K562 (cell line): ENCODE data around the gene RACGAP1. TPM values are rescaled to one million over a fixed set of nuclear protein-coding genes. Genes with fewer than 3 reads are reported as not detected.
A peak's percentile ranks its signal among the peaks of the same experiment; 100 is the strongest.

Source experiments
- ATF1 ChIP-seq, 2 experiments: fragments of 450-650 bp in 1 of 2; IDR thresholded peaks; 2 replicates each; pipeline ENCODE4 v1.6.1; 2016; ENCODE audit warnings: missing compliant biosample characterization in 1 of 2, missing genetic modification characterization in 1 of 2
- C11orf30 ChIP-seq: fragments of 450-650 bp; IDR thresholded peaks from 2 replicates; pipeline ENCODE4 v1.6.1; 2016; ENCODE audit warnings: low read depth, mild to moderate bottlenecking
- CBFA2T2 ChIP-seq: fragments of 450-650 bp; conservative IDR thresholded peaks from 2 replicates; pipeline ENCODE4 v1.6.1; 2017; ENCODE audit warnings: mild to moderate bottlenecking
- CTBP1 ChIP-seq: fragments of 450-650 bp; IDR thresholded peaks from 2 replicates; pipeline ENCODE4 v1.6.1; 2016; ENCODE audit warnings: borderline replicate concordance
- EP300 ChIP-seq: IDR thresholded peaks from 2 replicates; pipeline ENCODE4 v1.6.1; 2012; ENCODE audit warnings: low read length, improper control_type of control experiment
- NR3C1 ChIP-seq: sonication (generic); formaldehyde crosslinking; IDR thresholded peaks from 2 replicates; pipeline ENCODE4 v1.8.1; 2022; ENCODE audit warnings: missing genetic modification reagents
- PML ChIP-seq: IDR thresholded peaks from 2 replicates; pipeline ENCODE4 v1.6.1; 2012; ENCODE audit warnings: low read length, inconsistent platforms
- PTTG1 ChIP-seq: fragments of 450-650 bp; IDR thresholded peaks from 2 replicates; pipeline ENCODE4 v1.6.1; 2016; ENCODE audit warnings: low read depth, mild to moderate bottlenecking, missing genetic modification characterization, missing compliant biosample characterization
- RCOR1 ChIP-seq, 2 experiments: IDR thresholded peaks; 2 replicates each; pipeline ENCODE4 v1.6.1; 2012; ENCODE audit warnings: low read depth in 2 of 2, low read length in 2 of 2, borderline replicate concordance in 1 of 2, improper control_type of control experiment in 1 of 2
- TAL1 ChIP-seq: fragments of 450-650 bp; IDR thresholded peaks from 2 replicates; pipeline ENCODE4 v1.6.1; 2016; ENCODE audit warnings: mild to moderate bottlenecking
- polyA plus RNA-seq, 8 experiments: library from polyadenylated mRNA; depleted of rRNA in 4 of 8; stranded (reverse) in 5 of 8; unstranded in 3 of 8; fragments of >200 nt; fragmentation: Nextera tagmentation in 2 of 8; fragmentation: Illumina TruSeq in 1 of 8; extraction: Ambion mirVana in 2 of 8; extraction: Trizol in 1 of 8; gene quantifications; 2 replicates each; pipeline versions ENCODE4 v1.2.1 to v1.2.3, GENCODE V29; 2011 to 2014; ENCODE audit warnings: inconsistent platforms in 1 of 8, missing spikeins in 1 of 8
- total RNA-seq, 7 experiments: library from RNA; depleted of rRNA in 6 of 7; stranded (reverse); fragments of >200 nt in 6 of 7; fragmentation: Illumina TruSeq in 2 of 7; extraction: Trizol in 2 of 7; gene quantifications; 2 replicates each; pipeline versions ENCODE4 v1.2.1 to v1.2.3, GENCODE V29; 2011 to 2021; ENCODE audit warnings: low replicate concordance in 1 of 7
- TF ChIP-seq, protein P1 (sequence below): sonication (generic); formaldehyde crosslinking; IDR thresholded peaks from 2 replicates; pipeline ENCODE4 v1.8.1; 2023; ENCODE audit warnings: missing genetic modification reagents, mild to moderate bottlenecking, borderline replicate concordance
- TF ChIP-seq, protein P2 (sequence below): sonication (generic); formaldehyde crosslinking; IDR thresholded peaks from 2 replicates; pipeline ENCODE4 v1.8.1; 2022; ENCODE audit warnings: missing genetic modification reagents
- TF ChIP-seq, protein P3 (sequence below), 2 experiments: fragments of 150-350 bp in 1 of 2; IDR thresholded peaks; 2 replicates each; pipeline ENCODE4 v1.6.1; 2012 to 2016; ENCODE audit warnings: low read depth in 2 of 2, low read length in 2 of 2, mild to moderate bottlenecking in 1 of 2, moderate library complexity in 1 of 2
- TF ChIP-seq, protein P4 (sequence below): fragments of 450-650 bp; formaldehyde crosslinking; conservative IDR thresholded peaks from 2 replicates; pipeline ENCODE4 v1.4.0; 2022; ENCODE audit warnings: mild to moderate bottlenecking, missing genetic modification characterization

The RACGAP1 gene
- total and polyA plus RNA-seq, 9 of the 15 experiments (the other 6 are each of a cell fraction or from before 2014, with no cell fraction given) = 56.4 to 92.9 (median 71.8) TPM

DNA sequence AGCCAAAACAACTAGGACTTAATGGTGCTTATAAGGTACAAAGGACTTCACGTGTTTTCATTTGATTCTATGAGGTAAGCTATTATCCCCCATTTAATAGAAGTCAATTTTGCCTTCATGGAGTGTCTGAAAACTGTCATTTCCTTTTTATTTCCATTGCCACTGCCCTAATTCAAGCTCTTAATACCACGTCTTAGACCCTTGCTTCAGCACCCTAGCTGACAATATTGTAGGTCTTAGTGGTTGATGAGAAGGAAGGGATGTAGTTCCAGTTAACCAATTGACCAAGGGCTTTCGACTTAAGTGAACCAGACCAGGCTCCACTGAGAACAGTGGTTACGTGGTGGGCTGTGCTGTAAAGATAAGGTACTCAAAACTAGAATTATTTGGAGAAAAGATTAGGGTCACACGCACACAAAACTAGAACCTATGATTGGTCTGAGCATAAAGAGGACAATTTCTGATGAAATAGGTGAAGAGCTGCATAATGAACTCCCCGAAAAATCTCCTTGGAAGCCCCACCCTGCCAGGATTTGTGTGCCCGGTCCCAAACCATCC is 22.5 kb upstream of the RACGAP1 start (continued):
- TF ChIP-seq, protein P1, sequence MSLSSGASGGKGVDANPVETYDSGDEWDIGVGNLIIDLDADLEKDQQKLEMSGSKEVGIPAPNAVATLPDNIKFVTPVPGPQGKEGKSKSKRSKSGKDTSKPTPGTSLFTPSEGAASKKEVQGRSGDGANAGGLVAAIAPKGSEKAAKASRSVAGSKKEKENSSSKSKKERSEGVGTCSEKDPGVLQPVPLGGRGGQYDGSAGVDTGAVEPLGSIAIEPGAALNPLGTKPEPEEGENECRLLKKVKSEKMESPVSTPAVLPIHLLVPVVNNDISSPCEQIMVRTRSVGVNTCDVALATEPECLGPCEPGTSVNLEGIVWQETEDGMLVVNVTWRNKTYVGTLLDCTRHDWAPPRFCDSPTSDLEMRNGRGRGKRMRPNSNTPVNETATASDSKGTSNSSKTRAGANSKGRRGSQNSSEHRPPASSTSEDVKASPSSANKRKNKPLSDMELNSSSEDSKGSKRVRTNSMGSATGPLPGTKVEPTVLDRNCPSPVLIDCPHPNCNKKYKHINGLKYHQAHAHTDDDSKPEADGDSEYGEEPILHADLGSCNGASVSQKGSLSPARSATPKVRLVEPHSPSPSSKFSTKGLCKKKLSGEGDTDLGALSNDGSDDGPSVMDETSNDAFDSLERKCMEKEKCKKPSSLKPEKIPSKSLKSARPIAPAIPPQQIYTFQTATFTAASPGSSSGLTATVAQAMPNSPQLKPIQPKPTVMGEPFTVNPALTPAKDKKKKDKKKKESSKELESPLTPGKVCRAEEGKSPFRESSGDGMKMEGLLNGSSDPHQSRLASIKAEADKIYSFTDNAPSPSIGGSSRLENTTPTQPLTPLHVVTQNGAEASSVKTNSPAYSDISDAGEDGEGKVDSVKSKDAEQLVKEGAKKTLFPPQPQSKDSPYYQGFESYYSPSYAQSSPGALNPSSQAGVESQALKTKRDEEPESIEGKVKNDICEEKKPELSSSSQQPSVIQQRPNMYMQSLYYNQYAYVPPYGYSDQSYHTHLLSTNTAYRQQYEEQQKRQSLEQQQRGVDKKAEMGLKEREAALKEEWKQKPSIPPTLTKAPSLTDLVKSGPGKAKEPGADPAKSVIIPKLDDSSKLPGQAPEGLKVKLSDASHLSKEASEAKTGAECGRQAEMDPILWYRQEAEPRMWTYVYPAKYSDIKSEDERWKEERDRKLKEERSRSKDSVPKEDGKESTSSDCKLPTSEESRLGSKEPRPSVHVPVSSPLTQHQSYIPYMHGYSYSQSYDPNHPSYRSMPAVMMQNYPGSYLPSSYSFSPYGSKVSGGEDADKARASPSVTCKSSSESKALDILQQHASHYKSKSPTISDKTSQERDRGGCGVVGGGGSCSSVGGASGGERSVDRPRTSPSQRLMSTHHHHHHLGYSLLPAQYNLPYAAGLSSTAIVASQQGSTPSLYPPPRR (CRISPR knock-in tag) = peak; percentile 69; the same call in 1 of the 2 replicates
- TF ChIP-seq, protein P2, sequence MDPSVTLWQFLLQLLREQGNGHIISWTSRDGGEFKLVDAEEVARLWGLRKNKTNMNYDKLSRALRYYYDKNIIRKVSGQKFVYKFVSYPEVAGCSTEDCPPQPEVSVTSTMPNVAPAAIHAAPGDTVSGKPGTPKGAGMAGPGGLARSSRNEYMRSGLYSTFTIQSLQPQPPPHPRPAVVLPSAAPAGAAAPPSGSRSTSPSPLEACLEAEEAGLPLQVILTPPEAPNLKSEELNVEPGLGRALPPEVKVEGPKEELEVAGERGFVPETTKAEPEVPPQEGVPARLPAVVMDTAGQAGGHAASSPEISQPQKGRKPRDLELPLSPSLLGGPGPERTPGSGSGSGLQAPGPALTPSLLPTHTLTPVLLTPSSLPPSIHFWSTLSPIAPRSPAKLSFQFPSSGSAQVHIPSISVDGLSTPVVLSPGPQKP (CRISPR knock-in tag) = no peak
- TF ChIP-seq, protein P3, sequence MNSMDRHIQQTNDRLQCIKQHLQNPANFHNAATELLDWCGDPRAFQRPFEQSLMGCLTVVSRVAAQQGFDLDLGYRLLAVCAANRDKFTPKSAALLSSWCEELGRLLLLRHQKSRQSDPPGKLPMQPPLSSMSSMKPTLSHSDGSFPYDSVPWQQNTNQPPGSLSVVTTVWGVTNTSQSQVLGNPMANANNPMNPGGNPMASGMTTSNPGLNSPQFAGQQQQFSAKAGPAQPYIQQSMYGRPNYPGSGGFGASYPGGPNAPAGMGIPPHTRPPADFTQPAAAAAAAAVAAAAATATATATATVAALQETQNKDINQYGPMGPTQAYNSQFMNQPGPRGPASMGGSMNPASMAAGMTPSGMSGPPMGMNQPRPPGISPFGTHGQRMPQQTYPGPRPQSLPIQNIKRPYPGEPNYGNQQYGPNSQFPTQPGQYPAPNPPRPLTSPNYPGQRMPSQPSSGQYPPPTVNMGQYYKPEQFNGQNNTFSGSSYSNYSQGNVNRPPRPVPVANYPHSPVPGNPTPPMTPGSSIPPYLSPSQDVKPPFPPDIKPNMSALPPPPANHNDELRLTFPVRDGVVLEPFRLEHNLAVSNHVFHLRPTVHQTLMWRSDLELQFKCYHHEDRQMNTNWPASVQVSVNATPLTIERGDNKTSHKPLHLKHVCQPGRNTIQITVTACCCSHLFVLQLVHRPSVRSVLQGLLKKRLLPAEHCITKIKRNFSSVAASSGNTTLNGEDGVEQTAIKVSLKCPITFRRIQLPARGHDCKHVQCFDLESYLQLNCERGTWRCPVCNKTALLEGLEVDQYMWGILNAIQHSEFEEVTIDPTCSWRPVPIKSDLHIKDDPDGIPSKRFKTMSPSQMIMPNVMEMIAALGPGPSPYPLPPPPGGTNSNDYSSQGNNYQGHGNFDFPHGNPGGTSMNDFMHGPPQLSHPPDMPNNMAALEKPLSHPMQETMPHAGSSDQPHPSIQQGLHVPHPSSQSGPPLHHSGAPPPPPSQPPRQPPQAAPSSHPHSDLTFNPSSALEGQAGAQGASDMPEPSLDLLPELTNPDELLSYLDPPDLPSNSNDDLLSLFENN (IDR thresholded peaks at IDR 0.05; ENCODE audit: low read depth in 2 of 2, low read length in 2 of 2) = 0 out of 4 replicates have a peak, but pooled peaks of 1 of the 2 experiments have one; percentile 23
- TF ChIP-seq TAL1 (peak; percentile 85), EP300 (peak; percentile 74), RCOR1 (IDR thresholded peaks at IDR 0.05; ENCODE audit: borderline replicate concordance in 1 of 2, low read depth in 2 of 2, low read length in 2 of 2) (peak in 1 of 2 experiments; percentile 78; a peak in 2 of 4 replicates), ATF1 (CRISPR knock-in tag; IDR thresholded peaks at IDR 0.05) (no peak), ATF1 (tag; IDR thresholded peaks at IDR 0.05) (peak; percentile 50), CBFA2T2 (peak; percentile 70), PTTG1 (no peak), CTBP1 (peak; percentile 48; the same call in 1 of the 2 replicates), C11orf30 (no peak), PML (peak; percentile 65), NR3C1 (no peak)
- TF ChIP-seq, protein P4, sequence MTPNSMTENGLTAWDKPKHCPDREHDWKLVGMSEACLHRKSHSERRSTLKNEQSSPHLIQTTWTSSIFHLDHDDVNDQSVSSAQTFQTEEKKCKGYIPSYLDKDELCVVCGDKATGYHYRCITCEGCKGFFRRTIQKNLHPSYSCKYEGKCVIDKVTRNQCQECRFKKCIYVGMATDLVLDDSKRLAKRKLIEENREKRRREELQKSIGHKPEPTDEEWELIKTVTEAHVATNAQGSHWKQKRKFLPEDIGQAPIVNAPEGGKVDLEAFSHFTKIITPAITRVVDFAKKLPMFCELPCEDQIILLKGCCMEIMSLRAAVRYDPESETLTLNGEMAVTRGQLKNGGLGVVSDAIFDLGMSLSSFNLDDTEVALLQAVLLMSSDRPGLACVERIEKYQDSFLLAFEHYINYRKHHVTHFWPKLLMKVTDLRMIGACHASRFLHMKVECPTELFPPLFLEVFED (CRISPR knock-in tag) = no peak
- TF ChIP-seq, all 486 proteins: peak for 36
